ENCODE measurements around the gene FAM3A. TPM values are rescaled to one million over a fixed set of nuclear protein-coding genes. Genes with fewer than 3 reads are reported as not detected.

The FAM3A gene
- total and polyA plus RNA-seq, 2 of the 4 experiments (the other 2 are of a cell fraction), result 14.0 to 47.2 TPM

- intact Hi-C loops (cut with micrococcal nuclease), result no loop called here
- Histone ChIP-seq H3K18ac (ENCODE audit: low read depth, low read length) (no peak overlapping the region), H3K4me3 (ENCODE audit: insufficient read depth, low read depth, low read length) (no peak overlapping the region), H4K8ac (ENCODE audit: low read depth in 2 of 2, low read length in 2 of 2) (no peak overlapping the region), H3K4me1 (ENCODE audit: control insufficient read depth, insufficient read depth, low read length) (peaks cover 2% of the 10 kb centered on the region; the same call in 1 of the 2 replicates), H2BK15ac (ENCODE audit: low read depth, low read length) (no peak overlapping the region), H3K79me1 (ENCODE audit: low read depth in 1 of 2, low read length in 2 of 2) (no peaks in the 10 kb centered on the region; a peak in 1 of 4 replicates), H4K5ac (ENCODE audit: low read depth, low read length) (no peak overlapping the region), H3K27ac (ENCODE audit: insufficient read depth, low read length) (no peak overlapping the region), H3K23ac (ENCODE audit: low read depth, low read length) (no peak overlapping the region), H2BK120ac (ENCODE audit: low read depth, low read length) (no peak overlapping the region), H3K9me1 (ENCODE audit: insufficient read depth, low read length) (peaks cover 4% of the 10 kb centered on the region; the same call in 1 of the 2 replicates), H3K9me3 (ENCODE audit: control insufficient read depth, insufficient read depth, low read length) (peaks cover 2% of the 10 kb centered on the region; the same call in 1 of the 2 replicates), H2BK20ac (ENCODE audit: low read depth, low read length) (no peak overlapping the region), H2AK9ac (replicated peaks; ENCODE audit: low read depth, low read length, poor library complexity) (no peak overlapping the region), H4K20me1 (ENCODE audit: insufficient read depth, low read length) (no peaks in the 10 kb centered on the region), H3K9ac (ENCODE audit: low read depth, low read length) (no peak overlapping the region), H3K4ac (ENCODE audit: low read depth, low read length) (no peak overlapping the region), H2AK5ac (ENCODE audit: low read depth, low read length) (no peak overlapping the region), H2BK5ac (ENCODE audit: low read depth, low read length, poor library complexity, severe bottlenecking) (no peak overlapping the region), H3K36me3 (ENCODE audit: control insufficient read depth, insufficient read depth, low read length) (peaks cover 8% of the 10 kb centered on the region; the same call in 1 of the 2 replicates), H3K56ac (ENCODE audit: extremely low read depth, insufficient read depth, low read length) (no peak overlapping the region), H3K27me3 (ENCODE audit: control insufficient read depth, insufficient read depth, low read length) (no peaks in the 10 kb centered on the region), H4K91ac (ENCODE audit: insufficient read depth, low read depth, low read length) (no peak overlapping the region), H3K14ac (replicated peaks; ENCODE audit: low read depth, low read length) (no peak overlapping the region), H2AFZ (replicated peaks; ENCODE audit: low read length, poor library complexity) (no peak overlapping the region), H3K4me2 (ENCODE audit: low read depth, low read length) (no peak overlapping the region)
- DNase-seq (no peak), ATAC-seq (ENCODE audit: low read depth) (no peak)
- dilution Hi-C loops (cut with HindIII; ENCODE audit: low sequenced_read_pairs, unreplicated experiment), result no loop called here
- 83% methylated on average over 1 of the region's 3 CpGs; no CpG with 5 or more reads in 1 of the 2 experiments for WGBS, 2 experiments (ENCODE audit: extremely low coverage in 2 of 2, insufficient read length in 1 of 2)
- BruUV-seq (replicated peaks), result no TSS peak
- no peak for TF ChIP-seq BHLHE40 (IDR thresholded peaks at IDR 0.05; ENCODE audit: low read depth, low read length)
- TF ChIP-seq POLR2A (IDR thresholded peaks at IDR 0.05; ENCODE audit: low read depth, low read length), result no peak
- TF ChIP-seq MXI1 (IDR thresholded peaks at IDR 0.05; ENCODE audit: borderline replicate concordance, low read depth, low read length), result no peak
- TF ChIP-seq MAFK (IDR thresholded peaks at IDR 0.05; ENCODE audit: low read depth, low read length), result no peak
- CTCF ChIA-PET, result no interaction called here
- POLR2A ChIA-PET (ENCODE audit: unreplicated experiment), result no interaction called here
- in situ Hi-C loops (cut with MboI; ENCODE audit: low sequenced_read_pairs), result no loop called here
Measured at GRCh38 chrX:154502989-154503388, 13.0 kb downstream of the FAM3A start.
